Activated CD4-positive, alpha-beta memory T cell treated with anti-CD3 and anti-CD28 coated beads for 36 hours (primary cell): ENCODE results near the gene OR7G2. TPM values are rescaled to one million over a fixed set of nuclear protein-coding genes. Genes with fewer than 3 reads are reported as not detected.

Source experiments
- CTCF ChIA-PET: fragments of 350-600 bp; sonication (Branson Sonifier 250); formaldehyde crosslinking; loops from one replicate; lab custom pipeline; 2021; ENCODE audit warnings: antibody characterized with exemption, inconsistent platforms; lab: Charles Lee
- POLR2A ChIA-PET: fragments of 350-600 bp; sonication (Branson Sonifier 250); formaldehyde crosslinking; loops from one replicate; lab custom pipeline; 2021; ENCODE audit warnings: antibody characterized with exemption; lab: Charles Lee
- DNase-seq: peaks from one replicate; pipeline ENCODE4 v3.0.0-alpha.2; 2020
- H3K27ac Mint-ChIP-seq: one replicate; pipeline ENCODE4 v1.8.0; 2021; ENCODE audit warnings: mixed read lengths
- H3K27me3 Mint-ChIP-seq: one replicate; pipeline ENCODE4 v1.8.0; 2021; ENCODE audit warnings: mixed read lengths
- H3K36me3 Mint-ChIP-seq: one replicate; pipeline ENCODE4 v1.8.0; 2021; ENCODE audit warnings: mixed read lengths
- H3K4me1 Mint-ChIP-seq: one replicate; pipeline ENCODE4 v1.8.0; 2021; ENCODE audit warnings: low read depth, mixed read lengths
- H3K4me3 Mint-ChIP-seq: one replicate; pipeline ENCODE4 v1.8.0; 2021; ENCODE audit warnings: mild to moderate bottlenecking, mixed read lengths
- H3K9me3 Mint-ChIP-seq: one replicate; pipeline ENCODE4 v1.8.0; 2021; ENCODE audit warnings: mixed read lengths
- intact Hi-C: fragments of 100-400 bp; cut with micrococcal nuclease; formaldehyde crosslinking; loops from one replicate; pipeline ENCODE4 v1.15.1; 2023
- total RNA-seq, 2 experiments: library from RNA; stranded (reverse); gene quantifications; one replicate each; pipeline ENCODE4 v1.2.3, GENCODE V29; 2021

OR7G2 gene
- total RNA-seq, result not detected

DNA sequence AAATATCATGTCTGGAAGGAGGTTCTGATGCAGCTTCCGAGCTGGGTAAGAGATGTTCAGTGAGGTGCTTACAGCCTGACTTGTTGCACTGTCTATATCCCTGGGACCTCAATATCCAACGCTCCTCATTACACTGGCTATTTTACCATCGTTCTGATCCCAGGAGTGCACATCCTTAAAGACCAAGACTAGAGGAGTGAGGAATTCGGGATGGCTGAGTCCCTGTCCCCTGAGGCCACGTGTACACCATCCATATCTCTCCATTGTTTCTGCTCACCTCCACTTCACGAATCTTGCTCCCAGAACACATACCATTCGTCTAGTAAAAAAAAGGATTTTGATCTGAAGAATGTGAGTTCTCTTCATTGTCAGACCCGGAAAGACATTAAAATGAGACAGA lies at the start of gene OR7G2:
TSS of gene OR7G2 (minus strand) at position 101 of the 400 bp plus-strand sequence. CDS start 4,232 bp downstream, outside the sequence.
- H3K27me3 Mint-ChIP-seq, result peaks cover 18% of the 10 kb centered on the region
- intact Hi-C loops, result no loop called here
- no peaks in the 10 kb centered on the region for H3K4me1 Mint-ChIP-seq
- H3K36me3 Mint-ChIP-seq, result no peaks in the 10 kb centered on the region
- no peak within 1 kb of the TSS for H3K27ac Mint-ChIP-seq
- no peak within 1 kb of the TSS for H3K4me3 Mint-ChIP-seq
- CTCF ChIA-PET, result no interaction called here
- DNase-seq, result no peak
- no peaks in the 10 kb centered on the region for H3K9me3 Mint-ChIP-seq
- POLR2A ChIA-PET, result no interaction called here

- H3K27ac Mint-ChIP-seq, result no peak overlapping the region
- peaks cover 94% of the 10 kb centered on the region for H3K36me3 Mint-ChIP-seq
- H3K4me3 Mint-ChIP-seq, result no peak overlapping the region
- POLR2A ChIA-PET, result interaction anchor here (0.6 kb wide), 1 partner anchor 13 kb away, joined by 5 read pairs; no protein-coding TSS in a partner anchor
- no peaks in the 10 kb centered on the region for H3K27me3 Mint-ChIP-seq
- H3K4me1 Mint-ChIP-seq, result peaks cover 28% of the 10 kb centered on the region
- no peak for DNase-seq
- peaks cover 41% of the 10 kb centered on the region for H3K9me3 Mint-ChIP-seq
- CTCF ChIA-PET, result interaction anchor here (1.0 kb wide), 1 partner anchor 49 kb away, joined by 3 read pairs; no protein-coding TSS in a partner anchor
- intact Hi-C loops, result no loop called here
These were observed 49.0 kb upstream of the OR7G2 start for GRCh38 chr19:9156304-9156703.

DNA sequence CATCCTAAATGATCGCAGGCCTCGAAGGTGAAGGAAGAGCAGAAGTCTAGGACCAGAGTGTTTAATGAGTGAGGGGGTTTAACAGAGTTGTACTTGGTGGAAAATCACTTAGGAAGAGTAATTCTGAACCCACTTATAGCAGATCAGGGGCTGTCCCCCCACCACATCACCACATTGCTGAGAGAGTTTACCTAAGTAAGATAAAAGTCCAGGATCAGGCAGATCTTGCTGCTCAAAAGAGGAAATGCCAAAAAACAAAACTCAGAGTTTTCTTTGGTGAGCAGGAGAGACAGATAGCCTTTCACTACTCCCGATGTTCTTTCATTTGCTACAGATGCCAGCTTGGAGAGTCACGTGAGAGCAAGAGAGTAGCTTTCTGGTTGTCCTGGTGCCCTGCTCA lies 48.3 kb upstream of the OR7G2 start:
- ChIA-PET CTCF (interaction anchor here (1.0 kb wide), 1 partner anchor 50 kb away, joined by 3 read pairs; no protein-coding TSS in a partner anchor), POLR2A (no interaction called here)
- intact Hi-C loops, result no loop called here
- Mint-ChIP-seq H3K4me1 (peaks cover 35% of the 10 kb centered on the region), H3K27ac (peak overlapping the region; percentile 29), H3K9me3 (peaks cover 40% of the 10 kb centered on the region), H3K36me3 (peaks cover 94% of the 10 kb centered on the region), H3K27me3 (no peaks in the 10 kb centered on the region), H3K4me3 (no peak overlapping the region)
- no peak for DNase-seq

- peaks cover 68% of the 10 kb centered on the region for H3K4me1 Mint-ChIP-seq
- H3K4me3 Mint-ChIP-seq, result no peak overlapping the region
- intact Hi-C loops, result no loop called here
- H3K27ac Mint-ChIP-seq, result no peak overlapping the region
- ChIA-PET POLR2A (no interaction called here), CTCF (no interaction called here)
- peaks cover 39% of the 10 kb centered on the region for H3K9me3 Mint-ChIP-seq
- H3K36me3 Mint-ChIP-seq, result peaks cover 92% of the 10 kb centered on the region
- no peak for DNase-seq
- H3K27me3 Mint-ChIP-seq, result no peaks in the 10 kb centered on the region
These were observed 44.1 kb upstream of the OR7G2 start for GRCh38 chr19:9151367-9151766.

GRCh38 chr19:9150650-9151049 lies 43.4 kb upstream of the OR7G2 start:
- CTCF ChIA-PET, result no interaction called here

DNA sequence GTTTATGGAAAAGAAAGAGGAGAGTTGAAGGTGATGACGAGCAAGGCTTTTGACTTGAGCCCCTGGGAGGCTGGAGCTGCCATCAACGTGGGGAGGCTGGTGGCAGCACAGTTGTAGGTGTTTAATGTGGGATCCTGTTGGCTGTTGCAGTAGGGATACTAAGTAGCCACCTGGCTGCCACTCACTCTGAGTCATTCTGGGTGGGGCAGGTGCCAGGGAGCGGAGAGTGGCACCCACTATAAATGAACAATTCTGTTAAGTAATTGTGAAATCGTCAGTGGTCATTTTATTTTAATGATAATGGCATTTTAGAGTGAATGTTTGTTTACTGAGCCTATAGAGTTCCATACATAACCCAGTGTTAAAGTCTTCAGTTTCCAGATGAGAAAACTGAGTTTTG lies 42.7 kb upstream of the OR7G2 start:
- DNase-seq, result no peak
- H3K4me3 Mint-ChIP-seq, result no peak overlapping the region
- peaks cover 44% of the 10 kb centered on the region for H3K9me3 Mint-ChIP-seq
- intact Hi-C loops, result no loop called here
- H3K27me3 Mint-ChIP-seq, result no peaks in the 10 kb centered on the region
- CTCF ChIA-PET, result no interaction called here
- peaks cover 66% of the 10 kb centered on the region for H3K4me1 Mint-ChIP-seq
- POLR2A ChIA-PET, result no interaction called here
- H3K36me3 Mint-ChIP-seq, result peaks cover 88% of the 10 kb centered on the region
- H3K27ac Mint-ChIP-seq, result no peak overlapping the region

More at GRCh38 chr19:9150650-9151049, 43.4 kb upstream of the OR7G2 start:
- DNase-seq, result no peak
- Mint-ChIP-seq H3K4me1 (peaks cover 69% of the 10 kb centered on the region), H3K9me3 (peaks cover 42% of the 10 kb centered on the region), H3K27me3 (no peaks in the 10 kb centered on the region), H3K36me3 (peaks cover 88% of the 10 kb centered on the region), H3K4me3 (no peak overlapping the region), H3K27ac (no peak overlapping the region)
- intact Hi-C loops, result no loop called here
- POLR2A ChIA-PET, result no interaction called here

- Mint-ChIP-seq H3K27ac (no peak overlapping the region), H3K27me3 (no peaks in the 10 kb centered on the region), H3K4me1 (peaks cover 63% of the 10 kb centered on the region), H3K36me3 (peaks cover 89% of the 10 kb centered on the region), H3K4me3 (no peak overlapping the region), H3K9me3 (peaks cover 49% of the 10 kb centered on the region)
- POLR2A ChIA-PET, result no interaction called here
- CTCF ChIA-PET, result no interaction called here
- intact Hi-C loops, result no loop called here
- no peak for DNase-seq
These were observed 41.4 kb upstream of the OR7G2 start for GRCh38 chr19:9148697-9149096.

- ChIA-PET CTCF (no interaction called here), POLR2A (no interaction called here)
- no peak for DNase-seq
- Mint-ChIP-seq H3K27ac (no peak overlapping the region), H3K27me3 (no peaks in the 10 kb centered on the region), H3K9me3 (peaks cover 41% of the 10 kb centered on the region), H3K36me3 (peaks cover 85% of the 10 kb centered on the region), H3K4me1 (peaks cover 68% of the 10 kb centered on the region), H3K4me3 (no peak overlapping the region)
- intact Hi-C loops, result no loop called here
These were observed 39.6 kb upstream of the OR7G2 start for GRCh38 chr19:9146882-9147281.

GRCh38 chr19:9144920-9145319 lies 37.6 kb upstream of the OR7G2 start:
- intact Hi-C loops, result loop anchor here (5.0 kb wide), 1 partner anchor 177 kb away; the partner anchor contains the start of gene ZNF559
- Mint-ChIP-seq H3K27ac (no peak overlapping the region), H3K4me3 (no peak overlapping the region), H3K36me3 (peaks cover 67% of the 10 kb centered on the region), H3K27me3 (no peaks in the 10 kb centered on the region), H3K9me3 (peaks cover 27% of the 10 kb centered on the region), H3K4me1 (peaks cover 63% of the 10 kb centered on the region)
- CTCF ChIA-PET, result interaction anchor here (1.3 kb wide), 1 partner anchor 10 kb away, joined by 3 read pairs; no protein-coding TSS in a partner anchor
- POLR2A ChIA-PET, result no interaction called here
- no peak for DNase-seq

DNA sequence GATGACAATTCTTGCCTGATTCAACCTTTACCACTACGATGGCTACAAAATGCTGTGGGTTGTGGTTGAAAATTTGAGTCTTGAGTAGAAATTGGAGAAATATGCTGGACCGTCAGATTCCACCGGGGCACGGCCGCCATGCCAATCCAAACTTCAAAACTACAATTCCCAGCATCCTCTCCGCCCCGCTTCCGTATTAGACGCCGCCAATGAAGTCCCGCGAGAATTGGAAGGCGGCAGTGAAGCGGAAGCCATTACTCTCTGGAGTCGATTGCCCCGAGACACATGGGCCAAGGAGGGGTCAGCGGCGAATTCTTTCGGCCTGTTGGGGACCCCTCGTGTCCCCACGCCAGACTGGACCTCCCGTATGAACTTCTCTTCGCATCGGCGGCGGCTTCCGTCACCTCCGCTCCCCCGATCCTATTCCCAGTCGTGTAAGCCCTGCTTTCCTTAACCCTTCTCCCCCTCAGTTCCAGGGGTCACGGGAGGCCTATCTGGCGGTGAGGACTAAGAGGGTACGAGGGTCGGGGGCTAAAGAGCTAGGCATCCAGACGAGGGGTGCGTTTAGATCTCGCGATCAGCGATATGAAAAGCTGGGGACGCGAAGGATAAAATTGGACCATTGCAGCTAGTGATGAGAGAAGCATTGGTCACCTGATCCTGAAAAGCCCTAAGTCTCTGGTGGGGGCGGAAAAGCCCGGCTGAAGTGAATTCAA lies 33.0 kb upstream of the OR7G2 start, which contains the start of gene ZNF317:
TSS of gene ZNF317 (plus strand) at position 239 of the 716 bp plus-strand sequence. CDS start 15,620 bp downstream, outside the sequence.
- Mint-ChIP-seq H3K4me3 (peak within 1 kb of the TSS; percentile 98), H3K4me1 (peaks cover 36% of the 10 kb centered on the region), H3K9me3 (peaks cover 16% of the 10 kb centered on the region), H3K36me3 (peaks cover 29% of the 10 kb centered on the region), H3K27me3 (no peaks in the 10 kb centered on the region), H3K27ac (peak within 1 kb of the TSS; percentile 94)
- peak; percentile 93 for DNase-seq
- CTCF ChIA-PET, result no interaction called here
- POLR2A ChIA-PET, result interaction anchor here (0.5 to 0.7 kb wide), 2 partner anchors 295 to 720 kb away, joined by 3 read pairs; partner anchors contain the start of gene ZNF266
- intact Hi-C loops, result loop anchor here (1.0 to 5.0 kb wide), 3 partner anchors 182 to 308 kb away; partner anchors contain the start of genes MBD3L1, ZNF266, ZNF558 and ZNF559

DNA sequence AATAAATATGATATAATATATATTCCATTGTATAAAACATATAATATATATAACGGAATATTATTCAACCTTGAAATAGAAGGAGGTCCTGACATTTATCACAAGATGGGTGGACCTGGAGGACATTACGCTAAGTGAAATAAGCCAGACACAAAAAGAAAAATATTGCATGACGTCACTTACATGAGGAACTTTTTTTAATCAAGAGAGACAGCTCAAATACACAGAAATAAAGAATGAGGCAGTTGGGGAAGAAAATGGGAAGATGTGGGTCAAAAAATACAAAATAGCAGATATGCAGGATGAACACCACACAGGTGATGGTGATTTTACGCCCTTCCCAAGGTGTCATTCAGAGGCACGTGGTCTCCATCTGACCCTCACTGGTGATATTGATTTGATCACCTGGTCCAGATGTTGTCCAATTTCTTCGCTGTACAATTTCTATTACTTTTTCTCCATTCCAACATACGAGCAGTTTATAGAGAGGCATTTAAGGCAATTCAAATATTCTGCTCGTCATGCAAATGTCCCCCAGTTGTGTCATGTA lies 32.4 kb upstream of the OR7G2 start:
- H3K27me3 Mint-ChIP-seq, result no peaks in the 10 kb centered on the region
- H3K4me3 Mint-ChIP-seq, result peak overlapping the region; percentile 98
- ChIA-PET CTCF (no interaction called here), POLR2A (no interaction called here)
- intact Hi-C loops, result loop anchor here (1.0 to 5.0 kb wide), 3 partner anchors 183 to 307 kb away; partner anchors contain the start of genes MBD3L1, ZNF266, ZNF558 and ZNF559
- peaks cover 23% of the 10 kb centered on the region for H3K36me3 Mint-ChIP-seq
- no peak for DNase-seq
- H3K9me3 Mint-ChIP-seq, result peaks cover 9% of the 10 kb centered on the region
- peak overlapping the region; percentile 94 for H3K27ac Mint-ChIP-seq
- peaks cover 34% of the 10 kb centered on the region for H3K4me1 Mint-ChIP-seq

- no peak overlapping the region for H3K4me3 Mint-ChIP-seq
These were observed 25.1 kb upstream of the OR7G2 start for GRCh38 chr19:9132422-9132821.

More at GRCh38 chr19:9132422-9132821, 25.1 kb upstream of the OR7G2 start:
- Mint-ChIP-seq H3K27me3 (no peaks in the 10 kb centered on the region), H3K9me3 (no peaks in the 10 kb centered on the region), H3K4me1 (peaks cover 3% of the 10 kb centered on the region), H3K27ac (no peak overlapping the region), H3K36me3 (no peaks in the 10 kb centered on the region)
- intact Hi-C loops, result no loop called here
- CTCF ChIA-PET, result no interaction called here
- no peak for DNase-seq
- POLR2A ChIA-PET, result no interaction called here
